Aorta (tissue), 5 donors: ENCODE measurements around the gene LRRC8B. TPM values are rescaled to one million over a fixed set of nuclear protein-coding genes. Genes with fewer than 3 reads are reported as not detected.
A peak's percentile ranks its signal among the peaks of the same experiment; 100 is the strongest.

Experiments
- ATAC-seq: fragments of 200-7000 bp; cut with Tn5 transposase; one replicate; pipeline ENCODE4 v1.9.1; 2022; ENCODE audit warnings: moderate library complexity; ENCODE audit not compliant: low FRiP score
- DNase-seq, 2 donors: peaks; one replicate each; pipeline ENCODE4 v3.0.0-alpha.2; 2020
- H3K27ac ChIP-seq, 2 donors: one replicate each; pipeline ENCODE4 v1.5.1; 2013; ENCODE audit warnings: low read length in 2 of 2, mild to moderate bottlenecking in 2 of 2, moderate library complexity in 2 of 2, control low read depth in 1 of 2, inconsistent platforms in 1 of 2, low read depth in 1 of 2
- H3K27me3 ChIP-seq, 2 donors: one replicate each; pipeline ENCODE4 v1.6.1; 2013; ENCODE audit warnings: control low read depth in 1 of 2, low read length in 1 of 2, mild to moderate bottlenecking in 1 of 2, moderate library complexity in 1 of 2; ENCODE audit not compliant: insufficient read depth in 2 of 2, control insufficient read depth in 1 of 2
- H3K36me3 ChIP-seq, 2 donors: one replicate each; pipeline ENCODE4 v1.6.1; 2013; ENCODE audit warnings: control low read depth in 1 of 2, low read length in 1 of 2, mild to moderate bottlenecking in 1 of 2; ENCODE audit not compliant: insufficient read depth in 2 of 2, control insufficient read depth in 1 of 2
- H3K4me1 ChIP-seq, 2 donors: one replicate each; pipeline ENCODE4 v1.6.1; 2013; ENCODE audit warnings: low read length in 2 of 2, control low read depth in 1 of 2, mild to moderate bottlenecking in 1 of 2, moderate library complexity in 1 of 2; ENCODE audit not compliant: insufficient read depth in 2 of 2, control insufficient read depth in 1 of 2
- H3K4me3 ChIP-seq, 2 donors: one replicate each; pipeline ENCODE4 v1.5.1; 2013; ENCODE audit warnings: low read length in 2 of 2, control low read depth in 1 of 2, mild to moderate bottlenecking in 1 of 2
- H3K9me3 ChIP-seq: one replicate; pipeline ENCODE4 v1.6.1; 2013; ENCODE audit warnings: mild to moderate bottlenecking, low read length; ENCODE audit not compliant: control insufficient read depth
- WGBS, 2 donors: extraction: QIAGEN DNeasy Blood & Tissue Kit; methylation state at CpG; one replicate each; pipeline ENCODE4 v1.1.7; 2013; 5-methylcytosine and 5-hydroxymethylcytosine counted together
- intact Hi-C, 2 donors: fragments of 100-400 bp; cut with DNase I; formaldehyde crosslinking; loops; one replicate each; pipeline versions ENCODE4 v1.14.2 to v1.15.0; 2022
- polyA plus RNA-seq, 2 donors: library from polyadenylated mRNA; stranded (reverse); fragments of 200-250 nt; gene quantifications; one replicate each; pipeline ENCODE4 v1.2.3, GENCODE V29; 2013
- total RNA-seq, 2 donors: library from RNA; stranded (reverse); fragmentation: NEBNext Ultra II Directional; extraction: Animal tissue kit (Norgen Biotek cat#: 25700); gene quantifications; one replicate each; pipeline ENCODE4 v1.2.1, GENCODE V29; 2021
- donor health status: healthy with polysubstance abuse.
- donor health status: Bipolar disorder and iron deficiency.
- donor health status: DM: no; HTN: no; CAD: no.
- donor health status: DM: no; HTN: no; CAD: no.
- donor health status: DM: yes; HTN: yes; CAD: no.

Gene LRRC8B
- total and polyA plus RNA-seq, 4 donors = 0.72 to 5.9 (median 2.6) TPM

DNA sequence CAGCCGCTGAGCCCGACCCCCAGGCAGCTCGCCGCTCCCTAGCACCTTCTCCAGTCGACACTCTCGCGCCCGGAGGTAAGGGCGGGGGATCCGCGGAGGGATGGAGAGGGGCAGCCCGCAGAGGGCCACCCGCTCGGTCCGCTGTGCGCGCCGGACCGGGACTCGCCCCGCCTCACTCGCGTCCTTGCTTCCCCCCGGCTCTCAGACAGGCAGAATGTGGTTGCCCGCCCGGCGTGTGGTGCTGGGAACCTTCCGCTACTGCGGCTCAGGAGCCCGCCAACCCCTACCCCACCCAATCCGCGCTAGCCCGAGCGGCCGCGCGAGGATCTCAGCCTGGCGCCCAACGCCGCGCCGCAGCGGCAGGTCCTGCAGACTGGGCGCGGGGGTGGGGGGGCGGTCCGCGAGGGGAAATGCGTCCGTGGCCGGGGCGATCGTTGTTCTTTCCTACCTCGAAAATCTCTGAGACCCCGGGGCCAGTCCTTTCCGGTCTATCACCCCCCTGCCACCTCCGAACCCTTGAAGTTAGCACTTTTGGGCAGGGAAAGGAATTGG is 108.7 kb downstream of the LRRC8B start:
- peak; percentile 81 for ATAC-seq
- H3K4me1 ChIP-seq = no peaks in the 10 kb centered on the region
- H3K9me3 ChIP-seq = no peaks in the 10 kb centered on the region
- H3K27ac ChIP-seq = peak overlapping the region in 1 of 2 donors; percentile 66
- H3K27me3 ChIP-seq = no peaks in the 10 kb centered on the region
- H3K4me3 ChIP-seq = peak overlapping the region; percentile 77 to 95
- WGBS, 2 donors = 0 to 1% methylated on average over 39 to 57 of the region's 57 CpGs
- no peaks in the 10 kb centered on the region for H3K36me3 ChIP-seq
- intact Hi-C loops = loop anchor here (2.0 to 5.0 kb wide), 3 partner anchors 129 to 359 kb away; no protein-coding TSS in a partner anchor
- peak; percentile 75 to 87 for DNase-seq

GRCh38 chr1:89633800-89634625 is 109.4 kb downstream of the LRRC8B start:
- DNase-seq (no peak), ATAC-seq (peak; percentile 27)
- Histone ChIP-seq H3K4me1 (no peaks in the 10 kb centered on the region), H3K27me3 (no peaks in the 10 kb centered on the region), H3K9me3 (no peaks in the 10 kb centered on the region), H3K27ac (no peak overlapping the region), H3K36me3 (no peaks in the 10 kb centered on the region), H3K4me3 (peak overlapping the region; percentile 77 to 95)
- WGBS, 2 donors = 17% methylated on average over 32 of the region's 32 CpGs
- intact Hi-C loops = loop anchor here (2.0 to 5.0 kb wide), 3 partner anchors 128 to 358 kb away; no protein-coding TSS in a partner anchor

- intact Hi-C loops = no loop called here
- Histone ChIP-seq H3K36me3 (no peaks in the 10 kb centered on the region), H3K9me3 (no peaks in the 10 kb centered on the region), H3K27ac (no peak overlapping the region), H3K4me3 (no peak overlapping the region), H3K4me1 (no peaks in the 10 kb centered on the region), H3K27me3 (no peaks in the 10 kb centered on the region)
- 85 to 86% methylated on average over 6 of the region's 6 CpGs for WGBS, 2 donors
- ATAC-seq (no peak), DNase-seq (no peak)
These were observed 111.5 kb downstream of the LRRC8B start for GRCh38 chr1:89635825-89636815.

DNA sequence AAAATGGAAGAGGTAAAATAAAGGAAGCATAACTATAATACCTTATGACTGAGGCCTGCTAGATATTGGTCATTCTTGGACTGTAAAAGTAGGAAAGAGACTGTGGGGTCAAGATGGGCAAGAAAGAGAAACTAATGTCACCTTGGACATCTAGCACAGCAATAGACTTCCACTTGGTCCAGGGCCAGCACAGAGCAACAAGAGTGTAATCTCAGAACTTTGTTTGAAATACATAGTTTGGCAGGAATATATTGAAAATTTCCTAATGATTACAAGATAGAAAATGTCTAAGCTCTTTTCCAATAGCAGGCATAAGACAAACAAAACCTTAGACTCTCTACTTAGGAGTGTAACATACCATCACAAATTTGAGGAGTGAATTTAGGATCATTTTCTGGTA is 112.9 kb downstream of the LRRC8B start:
- H3K4me3 ChIP-seq = no peak overlapping the region
- H3K27ac ChIP-seq = no peak overlapping the region
- DNase-seq = no peak
- no peaks in the 10 kb centered on the region for H3K9me3 ChIP-seq
- no peaks in the 10 kb centered on the region for H3K36me3 ChIP-seq
- intact Hi-C loops = no loop called here
- H3K27me3 ChIP-seq = no peaks in the 10 kb centered on the region
- no peaks in the 10 kb centered on the region for H3K4me1 ChIP-seq
- ATAC-seq = no peak

DNA sequence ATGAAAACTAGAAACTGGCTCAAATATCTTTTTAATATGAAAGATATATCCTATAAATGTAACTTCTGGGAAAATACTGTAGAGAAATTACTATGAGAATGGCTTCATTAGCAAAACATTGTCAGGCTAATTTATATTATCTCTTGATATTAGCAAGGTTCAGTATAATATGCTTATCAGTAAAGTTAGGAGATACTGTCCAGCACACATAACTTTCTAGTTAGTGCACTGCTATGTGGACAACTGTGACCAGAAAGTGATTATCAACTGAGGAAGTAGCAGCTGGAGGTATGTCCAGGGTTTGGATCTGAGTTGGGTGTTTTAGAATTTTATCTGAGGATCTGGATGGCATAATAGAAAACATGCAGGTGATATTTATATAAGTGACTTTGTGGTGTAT is 115.8 kb downstream of the LRRC8B start:
- Histone ChIP-seq H3K27me3 (no peaks in the 10 kb centered on the region), H3K36me3 (no peaks in the 10 kb centered on the region), H3K4me1 (no peaks in the 10 kb centered on the region), H3K27ac (no peak overlapping the region), H3K9me3 (no peaks in the 10 kb centered on the region), H3K4me3 (no peak overlapping the region)
- ATAC-seq (no peak), DNase-seq (no peak)
- intact Hi-C loops = no loop called here

DNA sequence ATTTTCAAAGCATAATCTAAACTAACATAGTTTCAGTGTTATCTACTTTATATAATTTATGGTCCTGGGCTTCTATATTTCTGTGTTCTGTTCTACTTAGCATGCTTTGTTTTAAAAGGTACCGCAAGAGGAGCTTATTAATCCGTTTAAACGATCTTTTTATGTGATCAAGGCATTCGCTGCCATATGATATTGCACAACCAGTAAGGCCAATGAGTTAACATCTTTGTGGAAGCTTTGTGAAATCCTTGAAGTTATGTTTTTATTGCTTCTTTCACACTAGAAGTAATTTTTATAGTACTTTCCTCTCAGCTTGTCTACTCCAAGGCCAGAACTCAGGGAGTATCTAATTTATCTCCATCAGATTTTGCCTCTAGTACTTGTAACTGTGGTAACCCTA is 117.2 kb downstream of the LRRC8B start:
- ATAC-seq = no peak
- Histone ChIP-seq H3K4me1 (no peaks in the 10 kb centered on the region), H3K27me3 (no peaks in the 10 kb centered on the region), H3K4me3 (no peak overlapping the region), H3K36me3 (no peaks in the 10 kb centered on the region), H3K27ac (no peak overlapping the region), H3K9me3 (no peaks in the 10 kb centered on the region)
- no peak for DNase-seq
- 94 to 96% methylated on average over 4 of the region's 4 CpGs for WGBS, 2 donors
- intact Hi-C loops = no loop called here

- no peak for DNase-seq
These were observed 118.9 kb downstream of the LRRC8B start for GRCh38 chr1:89643577-89643976.

DNA sequence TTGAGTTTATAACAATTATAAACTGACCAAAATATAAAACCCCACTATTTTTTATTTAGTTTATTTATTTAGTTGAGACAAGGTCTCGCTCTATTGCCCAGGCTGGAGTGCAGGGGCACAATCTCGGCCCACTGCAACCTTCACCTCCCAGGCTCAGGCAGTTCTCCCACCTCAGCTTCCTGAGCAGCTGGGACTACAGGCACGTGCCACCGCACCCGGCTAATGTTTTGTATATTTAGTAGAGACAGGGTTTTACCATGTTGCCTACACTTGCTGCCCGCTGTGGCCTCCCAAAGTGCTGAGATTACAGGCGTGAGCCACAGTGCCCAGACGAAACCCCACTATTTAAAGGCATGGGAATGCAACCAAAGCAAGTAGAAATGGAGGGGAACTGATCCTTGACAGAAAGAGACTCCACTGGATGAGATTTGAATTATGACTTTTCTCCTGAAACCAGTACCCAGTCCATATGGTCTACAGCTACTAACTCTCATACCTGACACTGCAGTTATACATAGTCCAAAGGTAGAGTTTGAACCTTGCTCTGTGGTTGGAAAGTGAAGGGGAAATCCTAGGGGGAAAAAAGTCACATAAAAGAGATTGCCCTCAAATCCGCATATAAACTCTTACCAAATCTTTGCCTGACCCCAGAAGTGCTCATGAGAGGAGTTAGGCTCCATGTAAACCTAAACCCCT is 119.6 kb downstream of the LRRC8B start:
- 73 to 85% methylated on average over 9 of the region's 9 CpGs for whole genome bisulfite sequencing, 2 donors
- no peaks in the 10 kb centered on the region for H3K27me3 ChIP-seq
- H3K4me3 ChIP-seq = no peak overlapping the region
- H3K4me1 ChIP-seq = no peaks in the 10 kb centered on the region
- ATAC-seq (no peak), DNase-seq (no peak)
- H3K27ac ChIP-seq = no peak overlapping the region
- no peaks in the 10 kb centered on the region for H3K36me3 ChIP-seq
- intact Hi-C loops = no loop called here
- H3K9me3 ChIP-seq = no peaks in the 10 kb centered on the region

More at GRCh38 chr1:89643577-89643976, 118.9 kb downstream of the LRRC8B start:
- no peak for ATAC-seq
- intact Hi-C loops = no loop called here
- H3K27ac ChIP-seq = no peak overlapping the region
- 88 to 94% methylated on average over 2 of the region's 2 CpGs for WGBS, 2 donors
- no peaks in the 10 kb centered on the region for H3K36me3 ChIP-seq
- H3K9me3 ChIP-seq = no peaks in the 10 kb centered on the region
- H3K4me3 ChIP-seq = no peak overlapping the region
- H3K4me1 ChIP-seq = no peaks in the 10 kb centered on the region
- H3K27me3 ChIP-seq = no peaks in the 10 kb centered on the region
